DOHH2 (cell line): ENCODE data around the gene VASH1.

ENCODE experiments used
- H3F3A ChIP-seq: fragments of 200-600 bp; sonication (generic), shearing (Covaris generic); 2 replicates; pipeline ENCODE4 v1.6.0; 2016; ENCODE audit warnings: antibody characterized with exemption, mild to moderate bottlenecking; ENCODE audit not compliant: control insufficient read depth, insufficient read depth
- H3K27ac ChIP-seq: fragments of 200-600 bp; sonication (generic); 2 replicates; pipeline ENCODE4 v1.5.1; 2014; ENCODE audit warnings: low read depth, mild to moderate bottlenecking, low read length, moderate library complexity
- H3K27me3 ChIP-seq: fragments of 200-600 bp; sonication (generic); 2 replicates; pipeline ENCODE4 v1.6.1; 2014; ENCODE audit warnings: mild to moderate bottlenecking, low read length, mixed read lengths; ENCODE audit not compliant: control insufficient read depth
- H3K36me3 ChIP-seq: fragments of 200-600 bp; sonication (generic); 2 replicates; pipeline ENCODE4 v1.6.1; 2014; ENCODE audit warnings: mild to moderate bottlenecking, low read length, moderate library complexity, mixed read lengths; ENCODE audit not compliant: control insufficient read depth
- H3K4me1 ChIP-seq: fragments of 200-600 bp; sonication (generic); 2 replicates; pipeline ENCODE4 v1.6.1; 2014; ENCODE audit warnings: mild to moderate bottlenecking, low read length, mixed read lengths; ENCODE audit not compliant: control insufficient read depth
- H3K4me2 ChIP-seq: fragments of 200-600 bp; sonication (generic); 2 replicates; pipeline ENCODE4 v1.6.0; 2014; ENCODE audit warnings: mild to moderate bottlenecking, low read length, moderate library complexity
- H3K4me3 ChIP-seq: fragments of 200-600 bp; sonication (generic); 2 replicates; pipeline ENCODE4 v1.5.1; 2014; ENCODE audit warnings: mild to moderate bottlenecking, low read length, mixed read lengths
- H3K79me2 ChIP-seq: fragments of 200-600 bp; sonication (generic); 2 replicates; pipeline ENCODE4 v1.6.1; 2014; ENCODE audit warnings: mild to moderate bottlenecking, low read length, mixed read lengths; ENCODE audit not compliant: control insufficient read depth
- H3K9me2 ChIP-seq: fragments of 200-600 bp; sonication (generic); replicated peaks from 2 replicates; pipeline ENCODE4 v1.6.1; 2014; ENCODE audit warnings: mild to moderate bottlenecking, low read length, mixed read lengths; ENCODE audit not compliant: control insufficient read depth
- H3K9me3 ChIP-seq: fragments of 200-600 bp; sonication (generic); 2 replicates; pipeline ENCODE4 v1.6.1; 2014; ENCODE audit warnings: antibody characterized with exemption, low read length, mixed read lengths; ENCODE audit not compliant: control insufficient read depth, insufficient read depth
- H4K20me1 ChIP-seq: fragments of 200-600 bp; sonication (generic); 2 replicates; pipeline ENCODE4 v1.6.0; 2014; ENCODE audit warnings: low read depth, mild to moderate bottlenecking, antibody characterized with exemption, low read length, moderate library complexity; ENCODE audit not compliant: control insufficient read depth, insufficient read depth
- CTCF ChIP-seq: fragments of 200-600 bp; sonication (generic); IDR thresholded peaks from one replicate; pipeline ENCODE4 v1.5.1; 2014; ENCODE audit warnings: antibody characterized with exemption, mild to moderate bottlenecking, low read depth, low read length; ENCODE audit not compliant: poor library complexity, severe bottlenecking
- EZH2phosphoT487 ChIP-seq: fragments of 200-600 bp; sonication (generic); IDR thresholded peaks from 2 replicates; pipeline ENCODE4 v1.6.1; 2017; ENCODE audit warnings: borderline replicate concordance, mild to moderate bottlenecking, antibody characterized with exemption, low read length, moderate library complexity, mixed read lengths

VASH1 gene

GRCh38 chr14:76772300-76773187 lies 11.3 kb downstream of the VASH1 start:
- peaks cover 10% of the 10 kb centered on the region for H3K4me1 ChIP-seq
- H3K27me3 ChIP-seq, result peaks cover 12% of the 10 kb centered on the region
- no peaks in the 10 kb centered on the region for H3F3A ChIP-seq
- no peaks in the 10 kb centered on the region for H3K9me2 ChIP-seq
- H3K27ac ChIP-seq, result no peak overlapping the region
- no peaks in the 10 kb centered on the region for H3K9me3 ChIP-seq
- no peaks in the 10 kb centered on the region for H3K79me2 ChIP-seq
- no peaks in the 10 kb centered on the region for H3K36me3 ChIP-seq
- H3K4me2 ChIP-seq, result no peak overlapping the region
- no peak overlapping the region for H3K4me3 ChIP-seq
- TF ChIP-seq CTCF (no peak), EZH2phosphoT487 (no peak)
- no peaks in the 10 kb centered on the region for H4K20me1 ChIP-seq

GRCh38 chr14:76773188-76773885 lies 12.1 kb downstream of the VASH1 start:
- Histone ChIP-seq H3K9me2 (no peaks in the 10 kb centered on the region), H3K4me2 (no peak overlapping the region), H4K20me1 (no peaks in the 10 kb centered on the region), H3K4me1 (peaks cover 5% of the 10 kb centered on the region), H3K27ac (no peak overlapping the region), H3K4me3 (no peak overlapping the region), H3K36me3 (no peaks in the 10 kb centered on the region), H3K27me3 (peaks cover 12% of the 10 kb centered on the region), H3F3A (no peaks in the 10 kb centered on the region), H3K79me2 (no peaks in the 10 kb centered on the region), H3K9me3 (no peaks in the 10 kb centered on the region)
- TF ChIP-seq CTCF, result no peak

- Histone ChIP-seq H3K36me3 (no peaks in the 10 kb centered on the region), H3K27ac (no peak overlapping the region), H3K4me1 (no peaks in the 10 kb centered on the region), H3K4me3 (no peak overlapping the region), H3K27me3 (peaks cover 12% of the 10 kb centered on the region), H3K9me2 (no peaks in the 10 kb centered on the region), H4K20me1 (no peaks in the 10 kb centered on the region), H3K9me3 (no peaks in the 10 kb centered on the region), H3K4me2 (no peak overlapping the region), H3K79me2 (no peaks in the 10 kb centered on the region), H3F3A (no peaks in the 10 kb centered on the region)
- TF ChIP-seq EZH2phosphoT487 (no peak), CTCF (no peak)
These were observed 12.9 kb downstream of the VASH1 start for GRCh38 chr14:76773956-76774820.
